Astrocyte (in vitro differentiated cells and primary cell): ENCODE results near the gene TLCD4. TPM values are rescaled to one million over a fixed set of nuclear protein-coding genes. Genes with fewer than 3 reads are reported as not detected.
A peak's percentile ranks its signal among the peaks of the same experiment; 100 is the strongest.
"Not testable (repeated sequence)": the region's sequence is repeated elsewhere in the genome, so short reads cannot be mapped to it uniquely, and the experiment has no call there.

ENCODE experiments used
- DNase-seq: peaks from one replicate; pipeline ENCODE4 v3.0.0-alpha.2; 2010; ENCODE audit warnings: low read depth
- FAIRE-seq: peaks from 2 replicates; lab custom pipeline; 2011; peaks lifted over from hg19 to GRCh38; lab: Jason Lieb, UNC
- H2AFZ ChIP-seq: 2 replicates; pipeline ENCODE4 v1.6.0; 2012; ENCODE audit warnings: low read depth, low read length, inconsistent platforms
- H3K27ac ChIP-seq: 2 replicates; pipeline ENCODE4 v1.5.1; 2011; ENCODE audit warnings: low read depth, low read length, inconsistent platforms
- H3K27me3 ChIP-seq: 2 replicates; pipeline ENCODE4 v1.6.0; 2011; ENCODE audit warnings: low read length, inconsistent platforms; ENCODE audit not compliant: insufficient read depth
- H3K36me3 ChIP-seq: 2 replicates; pipeline ENCODE4 v1.5.1; 2011; ENCODE audit warnings: low read length, inconsistent platforms; ENCODE audit not compliant: insufficient read depth
- H3K4me1 ChIP-seq: 2 replicates; pipeline ENCODE4 v1.5.1; 2011; ENCODE audit warnings: low read length, inconsistent platforms; ENCODE audit not compliant: insufficient read depth
- H3K4me2 ChIP-seq: 2 replicates; pipeline ENCODE4 v1.6.0; 2012; ENCODE audit warnings: low read length, inconsistent platforms
- H3K4me3 ChIP-seq: 2 replicates; pipeline ENCODE4 v1.5.1; 2011; ENCODE audit warnings: low read depth, mild to moderate bottlenecking, low read length, inconsistent platforms; ENCODE audit not compliant: insufficient read depth
- H3K79me2 ChIP-seq: 2 replicates; pipeline ENCODE4 v1.6.0; 2012; ENCODE audit warnings: mild to moderate bottlenecking, low read length, inconsistent platforms; ENCODE audit not compliant: insufficient read depth
- H3K9ac ChIP-seq: 2 replicates; pipeline ENCODE4 v1.6.0; 2012; ENCODE audit warnings: mild to moderate bottlenecking, low read length, inconsistent platforms
- H3K9me3 ChIP-seq: 2 replicates; pipeline ENCODE4 v1.5.1; 2012; ENCODE audit warnings: low read depth, mild to moderate bottlenecking, low read length, inconsistent platforms; ENCODE audit not compliant: insufficient read depth
- H4K20me1 ChIP-seq: 2 replicates; pipeline ENCODE4 v1.6.0; 2012; ENCODE audit warnings: low read length, inconsistent platforms; ENCODE audit not compliant: insufficient read depth
- H3K27ac Mint-ChIP-seq: one replicate; pipeline ENCODE4 v1.8.0; 2021; ENCODE audit warnings: mild to moderate bottlenecking, mixed read lengths; ENCODE audit not compliant: unreplicated experiment
- H3K27me3 Mint-ChIP-seq: one replicate; pipeline ENCODE4 v1.8.0; 2021; ENCODE audit warnings: low read depth, mixed read lengths; ENCODE audit not compliant: unreplicated experiment
- H3K36me3 Mint-ChIP-seq: one replicate; pipeline ENCODE4 v1.8.0; 2021; ENCODE audit warnings: low read depth, mixed read lengths; ENCODE audit not compliant: unreplicated experiment
- H3K4me1 Mint-ChIP-seq: one replicate; pipeline ENCODE4 v1.8.0; 2021; ENCODE audit warnings: low read depth, mixed read lengths; ENCODE audit not compliant: unreplicated experiment
- H3K4me3 Mint-ChIP-seq: one replicate; pipeline ENCODE4 v1.8.0; 2021; ENCODE audit warnings: mild to moderate bottlenecking, moderate library complexity, mixed read lengths; ENCODE audit not compliant: unreplicated experiment
- H3K9me3 Mint-ChIP-seq: one replicate; pipeline ENCODE4 v1.8.0; 2021; ENCODE audit warnings: mild to moderate bottlenecking, mixed read lengths; ENCODE audit not compliant: unreplicated experiment
- EZH2 ChIP-seq: IDR thresholded peaks from 2 replicates; pipeline ENCODE4 v1.6.1; 2012; ENCODE audit warnings: mild to moderate bottlenecking, low read length, inconsistent platforms; ENCODE audit not compliant: insufficient read depth
- total RNA-seq: library from RNA; stranded (reverse); gene quantifications from 2 replicates; pipeline ENCODE4 v1.2.1, GENCODE V29; 2021
- TF ChIP-seq, protein P1 (sequence below): IDR thresholded peaks from 2 replicates; pipeline ENCODE4 v1.5.1; 2011; ENCODE audit warnings: low read depth, mild to moderate bottlenecking, inconsistent platforms, low read length, moderate library complexity; ENCODE audit not compliant: insufficient read depth

The TLCD4 gene
- total RNA-seq, 1 donor from 2014 or later, result 1.8 TPM

DNA sequence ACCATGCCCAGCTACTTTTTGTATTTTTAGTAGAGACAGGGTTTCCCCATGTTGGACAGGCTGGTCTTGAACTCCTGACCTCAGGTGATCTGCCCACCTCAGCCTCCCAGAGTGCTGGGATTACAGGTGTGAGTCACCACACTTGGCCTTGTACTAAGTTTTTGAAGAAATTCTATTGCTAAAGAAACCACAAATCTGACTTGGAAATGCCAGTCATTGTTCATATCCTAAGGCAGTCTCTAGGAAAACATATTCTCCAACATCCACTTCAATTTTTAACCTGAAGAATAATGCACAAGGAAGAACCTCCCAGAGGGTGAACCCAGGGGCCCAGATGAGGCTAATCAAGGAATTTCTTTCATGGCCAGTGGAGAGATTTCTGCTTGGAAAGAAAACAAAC is 24.3 kb upstream of the TLCD4 start:
- H3K4me3 ChIP-seq, H3K27ac ChIP-seq, H3K27me3 ChIP-seq, H3K36me3 ChIP-seq, H2AFZ ChIP-seq, H3K4me1 ChIP-seq, H3K9ac ChIP-seq, H3K36me3 Mint-ChIP-seq, H3K27me3 Mint-ChIP-seq, H3K9me3 Mint-ChIP-seq, FAIRE-seq, H4K20me1 ChIP-seq, H3K9me3 ChIP-seq, H3K4me3 Mint-ChIP-seq, H3K79me2 ChIP-seq, H3K4me1 Mint-ChIP-seq, H3K27ac Mint-ChIP-seq, H3K4me2 ChIP-seq: not testable (repeated sequence)
- peak; percentile 20 for DNase-seq

- Mint-ChIP-seq H3K27me3 (no peaks in the 10 kb centered on the region), H3K9me3 (peaks cover 2% of the 10 kb centered on the region), H3K27ac (no peak overlapping the region), H3K36me3 (no peaks in the 10 kb centered on the region), H3K4me3 (no peak overlapping the region), H3K4me1 (peaks cover 6% of the 10 kb centered on the region)
- no peak overlapping the region for H2AFZ ChIP-seq
- no peak for DNase-seq
- FAIRE-seq, result no peak
- no peak overlapping the region for H3K4me2 ChIP-seq
- TF ChIP-seq, protein P1, sequence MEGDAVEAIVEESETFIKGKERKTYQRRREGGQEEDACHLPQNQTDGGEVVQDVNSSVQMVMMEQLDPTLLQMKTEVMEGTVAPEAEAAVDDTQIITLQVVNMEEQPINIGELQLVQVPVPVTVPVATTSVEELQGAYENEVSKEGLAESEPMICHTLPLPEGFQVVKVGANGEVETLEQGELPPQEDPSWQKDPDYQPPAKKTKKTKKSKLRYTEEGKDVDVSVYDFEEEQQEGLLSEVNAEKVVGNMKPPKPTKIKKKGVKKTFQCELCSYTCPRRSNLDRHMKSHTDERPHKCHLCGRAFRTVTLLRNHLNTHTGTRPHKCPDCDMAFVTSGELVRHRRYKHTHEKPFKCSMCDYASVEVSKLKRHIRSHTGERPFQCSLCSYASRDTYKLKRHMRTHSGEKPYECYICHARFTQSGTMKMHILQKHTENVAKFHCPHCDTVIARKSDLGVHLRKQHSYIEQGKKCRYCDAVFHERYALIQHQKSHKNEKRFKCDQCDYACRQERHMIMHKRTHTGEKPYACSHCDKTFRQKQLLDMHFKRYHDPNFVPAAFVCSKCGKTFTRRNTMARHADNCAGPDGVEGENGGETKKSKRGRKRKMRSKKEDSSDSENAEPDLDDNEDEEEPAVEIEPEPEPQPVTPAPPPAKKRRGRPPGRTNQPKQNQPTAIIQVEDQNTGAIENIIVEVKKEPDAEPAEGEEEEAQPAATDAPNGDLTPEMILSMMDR, result no peak
- TF ChIP-seq EZH2, result no peak
- H3K36me3 ChIP-seq, result no peaks in the 10 kb centered on the region
- no peaks in the 10 kb centered on the region for H3K79me2 ChIP-seq
- no peak overlapping the region for H3K9ac ChIP-seq
- H3K9me3 ChIP-seq, result peaks cover 2% of the 10 kb centered on the region
- no peaks in the 10 kb centered on the region for H3K27me3 ChIP-seq
- no peaks in the 10 kb centered on the region for H3K4me1 ChIP-seq
- no peak overlapping the region for H3K27ac ChIP-seq
- H3K4me3 ChIP-seq, result no peak overlapping the region
- no peaks in the 10 kb centered on the region for H4K20me1 ChIP-seq
Observed at GRCh38 chr1:95093296-95093695, 23.9 kb upstream of the TLCD4 start.

DNA sequence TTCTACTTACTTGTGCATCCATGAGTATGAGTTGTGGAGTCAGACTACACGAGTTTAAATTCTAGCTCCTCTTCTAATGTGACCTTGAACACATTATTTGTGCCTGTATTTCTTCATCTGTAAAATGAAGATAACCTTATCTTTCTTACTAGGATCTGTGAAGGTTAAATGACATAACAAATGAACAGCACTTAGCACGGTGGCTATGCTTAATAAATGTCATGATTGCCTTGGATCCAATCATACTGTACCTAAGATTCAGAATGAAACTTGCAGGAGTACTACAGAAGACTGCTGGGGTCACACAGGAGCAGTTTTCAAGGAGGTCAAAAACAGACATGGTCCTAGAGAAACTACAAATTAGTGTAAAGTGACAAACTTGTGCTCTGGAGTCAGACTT is 22.2 kb upstream of the TLCD4 start:
- Mint-ChIP-seq H3K27me3 (no peaks in the 10 kb centered on the region), H3K4me1 (peaks cover 4% of the 10 kb centered on the region), H3K9me3 (peaks cover 2% of the 10 kb centered on the region), H3K36me3 (no peaks in the 10 kb centered on the region), H3K27ac (no peak overlapping the region), H3K4me3 (no peak overlapping the region)
- no peak overlapping the region for H3K9ac ChIP-seq
- H3K9me3 ChIP-seq, result no peaks in the 10 kb centered on the region
- H3K36me3 ChIP-seq, result no peaks in the 10 kb centered on the region
- FAIRE-seq, result no peak
- TF ChIP-seq EZH2, result no peak
- TF ChIP-seq, protein P1, result no peak
- no peak overlapping the region for H2AFZ ChIP-seq
- no peak for DNase-seq
- H3K79me2 ChIP-seq, result no peaks in the 10 kb centered on the region
- H4K20me1 ChIP-seq, result no peaks in the 10 kb centered on the region
- no peak overlapping the region for H3K4me2 ChIP-seq
- H3K4me1 ChIP-seq, result no peaks in the 10 kb centered on the region
- H3K27me3 ChIP-seq, result no peaks in the 10 kb centered on the region
- H3K4me3 ChIP-seq, result no peak overlapping the region
- no peak overlapping the region for H3K27ac ChIP-seq
